ENCODE measurements around the gene HHEX. TPM values are rescaled to one million over a fixed set of nuclear protein-coding genes. Genes with fewer than 3 reads are reported as not detected.
"Not testable (repeated sequence)": the region's sequence is repeated elsewhere in the genome, so short reads cannot be mapped to it uniquely, and the experiment has no call there.

The HHEX gene
- total and polyA plus RNA-seq, 2 of the 4 experiments (the other 2 are of a cell fraction), result 2.3 to 7.7 TPM

GRCh38 chr10:92740762-92741161, 51.0 kb downstream of the HHEX start:
- H2AFZ ChIP-seq (replicated peaks; ENCODE audit: low read length, poor library complexity), result peak overlapping the region; percentile 64
- H3K4ac ChIP-seq (ENCODE audit: low read depth, low read length), result no peak overlapping the region
- no peaks in the 10 kb centered on the region for H3K9me3 ChIP-seq (ENCODE audit: control insufficient read depth, insufficient read depth, low read length)
- intact Hi-C loops (cut with micrococcal nuclease), result no loop called here
- no TSS peak for BruUV-seq (replicated peaks)
- no peaks in the 10 kb centered on the region for H3K36me3 ChIP-seq (ENCODE audit: control insufficient read depth, insufficient read depth, low read length)
- 100% methylated on average over 1 of the region's 3 CpGs; no CpG with 5 or more reads in 1 of the 2 experiments for WGBS, 2 experiments (ENCODE audit: extremely low coverage in 2 of 2, insufficient read length in 1 of 2)
- in situ Hi-C loops (cut with MboI; ENCODE audit: low sequenced_read_pairs), result no loop called here
- TF ChIP-seq CTCF (conservative IDR thresholded peaks at IDR 0.05; ENCODE audit: low read depth, low read length) (no peak), USF2 (IDR thresholded peaks at IDR 0.05; ENCODE audit: low read depth, low read length) (no peak), MXI1 (IDR thresholded peaks at IDR 0.05; ENCODE audit: borderline replicate concordance, low read depth, low read length) (no peak), FOS (IDR thresholded peaks at IDR 0.05; ENCODE audit: low read depth, low read length) (no peak)
- 0 out of 3 replicates have a peak overlapping the region, but pooled peaks have one; percentile 32 for H2BK15ac ChIP-seq (ENCODE audit: low read depth, low read length)
- H2BK20ac ChIP-seq (ENCODE audit: low read depth, low read length), result no peak overlapping the region
- no peak overlapping the region for H3K9ac ChIP-seq (ENCODE audit: low read depth, low read length)
- H3K18ac ChIP-seq (ENCODE audit: low read depth, low read length), result no peak overlapping the region
- peaks cover 3% of the 10 kb centered on the region; the same call in 1 of the 2 replicates for H3K4me1 ChIP-seq (ENCODE audit: control insufficient read depth, insufficient read depth, low read length)
- CTCF ChIA-PET, result interaction anchor here (1.2 to 1.5 kb wide), 2 partner anchors 17 to 21 kb away, joined by 3 read pairs; no protein-coding TSS in a partner anchor
- no peak overlapping the region for H3K56ac ChIP-seq (ENCODE audit: extremely low read depth, insufficient read depth, low read length)
- H3K79me1 ChIP-seq (ENCODE audit: low read depth in 1 of 2, low read length in 2 of 2), result no peaks in the 10 kb centered on the region
- H3K4me3 ChIP-seq (ENCODE audit: insufficient read depth, low read depth, low read length), result no peak overlapping the region
- no peaks in the 10 kb centered on the region for H3K27me3 ChIP-seq (ENCODE audit: control insufficient read depth, insufficient read depth, low read length)
- no peak overlapping the region for H4K91ac ChIP-seq (ENCODE audit: insufficient read depth, low read depth, low read length)
- H3K23ac ChIP-seq (ENCODE audit: low read depth, low read length), result no peak overlapping the region
- no peak overlapping the region for H3K14ac ChIP-seq (replicated peaks; ENCODE audit: low read depth, low read length)
- no peak overlapping the region for H4K5ac ChIP-seq (ENCODE audit: low read depth, low read length)
- H2BK5ac ChIP-seq (ENCODE audit: low read depth, low read length, poor library complexity, severe bottlenecking), result no peak overlapping the region
- dilution Hi-C loops (cut with HindIII; ENCODE audit: low sequenced_read_pairs, unreplicated experiment), result no loop called here
- H3K9me1 ChIP-seq (ENCODE audit: insufficient read depth, low read length), result no peaks in the 10 kb centered on the region
- H2AK9ac ChIP-seq (replicated peaks; ENCODE audit: low read depth, low read length, poor library complexity), result no peak overlapping the region
- H2AK5ac ChIP-seq (ENCODE audit: low read depth, low read length), result no peak overlapping the region
- POLR2A ChIA-PET (ENCODE audit: unreplicated experiment), result no interaction called here
- H2BK120ac ChIP-seq (ENCODE audit: low read depth, low read length), result no peak overlapping the region
- H3K4me2 ChIP-seq (ENCODE audit: low read depth, low read length), result no peak overlapping the region
- peak; percentile 98 for ATAC-seq (ENCODE audit: low read depth)
- no peak overlapping the region for H3K27ac ChIP-seq (ENCODE audit: insufficient read depth, low read length)
- H4K8ac ChIP-seq (ENCODE audit: low read depth in 2 of 2, low read length in 2 of 2), result peak overlapping the region in 1 of 2 experiments; percentile 35; a peak in 1 of 4 replicates
- no peaks in the 10 kb centered on the region for H4K20me1 ChIP-seq (ENCODE audit: insufficient read depth, low read length)
- peak; percentile 70 for DNase-seq

DNA sequence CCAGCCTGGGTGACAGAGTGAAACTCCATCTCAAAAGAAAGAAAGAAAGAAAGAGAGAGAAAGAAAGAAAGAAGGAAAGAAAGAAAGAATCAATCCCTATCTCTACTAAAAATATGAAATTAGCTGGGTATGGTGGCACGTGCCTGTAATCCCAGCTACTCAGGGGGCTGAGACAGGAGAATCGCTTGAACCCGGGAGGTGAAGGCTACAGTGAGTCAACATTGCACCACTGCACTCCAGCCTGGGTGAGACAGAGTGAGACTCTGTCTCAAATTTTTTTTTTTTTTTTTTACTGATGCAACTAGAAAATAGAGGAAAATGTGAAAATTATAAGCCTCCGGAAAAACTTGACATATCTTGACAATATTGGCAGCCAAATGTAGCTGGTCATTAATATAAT, 52.0 kb downstream of the HHEX start:
- ATAC-seq (ENCODE audit: low read depth); H2BK20ac ChIP-seq (ENCODE audit: low read depth, low read length); H3K9ac ChIP-seq (ENCODE audit: low read depth, low read length); H3K18ac ChIP-seq (ENCODE audit: low read depth, low read length); H3K4me3 ChIP-seq (ENCODE audit: insufficient read depth, low read depth, low read length); H2BK120ac ChIP-seq (ENCODE audit: low read depth, low read length); H3K4me2 ChIP-seq (ENCODE audit: low read depth, low read length); H2AK5ac ChIP-seq (ENCODE audit: low read depth, low read length); H3K27me3 ChIP-seq (ENCODE audit: control insufficient read depth, insufficient read depth, low read length); H2BK5ac ChIP-seq (ENCODE audit: low read depth, low read length, poor library complexity, severe bottlenecking); H3K27ac ChIP-seq (ENCODE audit: insufficient read depth, low read length); dilution Hi-C loops (cut with HindIII; ENCODE audit: low sequenced_read_pairs, unreplicated experiment); H4K91ac ChIP-seq (ENCODE audit: insufficient read depth, low read depth, low read length); H3K14ac ChIP-seq (replicated peaks; ENCODE audit: low read depth, low read length); H4K5ac ChIP-seq (ENCODE audit: low read depth, low read length); BruUV-seq (replicated peaks); H3K79me1 ChIP-seq (ENCODE audit: low read depth in 1 of 2, low read length in 2 of 2); in situ Hi-C loops (cut with MboI; ENCODE audit: low sequenced_read_pairs); H2BK15ac ChIP-seq (ENCODE audit: low read depth, low read length); H4K8ac ChIP-seq (ENCODE audit: low read depth in 2 of 2, low read length in 2 of 2); H3K23ac ChIP-seq (ENCODE audit: low read depth, low read length); H2AFZ ChIP-seq (replicated peaks; ENCODE audit: low read length, poor library complexity); H3K9me1 ChIP-seq (ENCODE audit: insufficient read depth, low read length); H3K4me1 ChIP-seq (ENCODE audit: control insufficient read depth, insufficient read depth, low read length); H3K36me3 ChIP-seq (ENCODE audit: control insufficient read depth, insufficient read depth, low read length); POLR2A ChIA-PET (ENCODE audit: unreplicated experiment); H3K9me3 ChIP-seq (ENCODE audit: control insufficient read depth, insufficient read depth, low read length); H2AK9ac ChIP-seq (replicated peaks; ENCODE audit: low read depth, low read length, poor library complexity); H4K20me1 ChIP-seq (ENCODE audit: insufficient read depth, low read length); intact Hi-C loops (cut with micrococcal nuclease); DNase-seq; H3K56ac ChIP-seq (ENCODE audit: extremely low read depth, insufficient read depth, low read length); H3K4ac ChIP-seq (ENCODE audit: low read depth, low read length): not testable (repeated sequence)
- WGBS, 2 experiments (ENCODE audit: extremely low coverage in 2 of 2, insufficient read length in 1 of 2), result no CpG with 5 or more reads among the region's 4 CpGs
- CTCF ChIA-PET, result interaction anchor here (0.7 to 1.5 kb wide), 2 partner anchors 20 to 114 kb away, joined by 3 read pairs; no protein-coding TSS in a partner anchor
